Spleen (tissue), 11 donors: Measurements from ENCODE around the gene USP37. TPM values are rescaled to one million over a fixed set of nuclear protein-coding genes. Genes with fewer than 3 reads are reported as not detected.

ENCODE experiments used
- DNase-seq: peaks from one replicate; pipeline ENCODE4 v3.0.0-alpha.2; 2020
- H3K27ac ChIP-seq, 8 donors: fragments of 200-600 bp; sonication (generic) in 7 of 8; 1 replicate in 4 of 8; 2 replicates in 4 of 8; pipeline versions ENCODE4 v1.5.0 to v1.8.0; 2016 to 2021; ENCODE audit warnings: inconsistent platforms in 4 of 8, mild to moderate bottlenecking in 4 of 8, moderate library complexity in 1 of 8
- H3K27me3 ChIP-seq, 7 donors: fragments of 200-600 bp; sonication (generic) in 6 of 7; replicated peaks in 1 of 7; 1 replicate in 4 of 7; 2 replicates in 3 of 7; pipeline versions ENCODE4 v1.5.0 to v1.8.0; 2016 to 2021; ENCODE audit warnings: inconsistent platforms in 3 of 7, mild to moderate bottlenecking in 1 of 7
- H3K36me3 ChIP-seq, 6 donors: fragments of 200-600 bp; sonication (generic) in 5 of 6; 1 replicate in 4 of 6; 2 replicates in 2 of 6; pipeline versions ENCODE4 v1.5.0 to v1.8.0; 2016 to 2021; ENCODE audit warnings: inconsistent platforms in 2 of 6
- H3K4me1 ChIP-seq, 6 donors: fragments of 200-600 bp; sonication (generic) in 5 of 6; 1 replicate in 3 of 6; 2 replicates in 3 of 6; pipeline versions ENCODE4 v1.5.0 to v1.8.0; 2016 to 2021; ENCODE audit warnings: inconsistent platforms in 3 of 6
- H3K4me3 ChIP-seq, 8 donors: fragments of 200-600 bp; sonication (generic) in 7 of 8; 1 replicate in 4 of 8; 2 replicates in 4 of 8; pipeline versions ENCODE4 v1.5.0 to v1.8.0; 2016 to 2021; ENCODE audit warnings: inconsistent platforms in 4 of 8, mild to moderate bottlenecking in 4 of 8, moderate library complexity in 2 of 8
- H3K9me3 ChIP-seq, 8 donors: fragments of 200-600 bp; sonication (generic) in 7 of 8; 1 replicate in 4 of 8; 2 replicates in 4 of 8; pipeline versions ENCODE4 v1.5.0 to v1.8.0; 2016 to 2021; ENCODE audit warnings: inconsistent platforms in 4 of 8
- POLR2A ChIP-seq, 3 donors: fragments of 450-650 bp; IDR thresholded peaks; one replicate each; pipeline ENCODE4 v1.5.1; 2017; ENCODE audit warnings: antibody characterized with exemption in 3 of 3, mild to moderate bottlenecking in 1 of 3
- POLR2AphosphoS5 ChIP-seq, 3 donors: sonication (generic); formaldehyde crosslinking; IDR thresholded peaks; one replicate each; pipeline ENCODE4 v1.5.1; 2017; ENCODE audit warnings: antibody characterized with exemption in 3 of 3
- WGBS, 5 donors: extraction: QIAGEN DNeasy Blood & Tissue Kit in 3 of 5; methylation state at CpG; one replicate each; pipeline versions ENCODE4 v1.1.5 to v1.1.7; 2013 to 2018; 5-methylcytosine and 5-hydroxymethylcytosine counted together
- intact Hi-C: fragments of 100-400 bp; cut with DNase I; formaldehyde crosslinking; loops from one replicate; pipeline ENCODE4 v1.15.0; 2023; ENCODE audit warnings: low total_unique reads
- polyA plus RNA-seq, 3 donors: library from polyadenylated mRNA; stranded (reverse); fragments of 200-250 nt; gene quantifications; one replicate each; pipeline ENCODE4 v1.2.1, GENCODE V29; 2013
- total RNA-seq, 7 donors: library from RNA; depleted of rRNA in 3 of 7; stranded (reverse); fragments of >200 nt in 3 of 7; fragmentation: NEBNext Ultra II Directional in 4 of 7; extraction: Animal tissue kit (Norgen Biotek cat#: 25700) in 4 of 7; gene quantifications; one replicate each; pipeline versions ENCODE4 v1.1.0 to v1.2.1, GENCODE V29; 2016 to 2021
- TF ChIP-seq, protein P1 (sequence below), 11 experiments: fragments of 200-600 bp in 7 of 11; fragments of 450-650 bp in 4 of 11; sonication (generic) in 4 of 11; IDR thresholded peaks in 8 of 11; conservative IDR thresholded peaks in 3 of 11; 1 replicate in 7 of 11; 2 replicates in 4 of 11; pipeline versions ENCODE4 v1.4.0 to v1.8.0; 2016 to 2021; ENCODE audit warnings: antibody characterized with exemption in 11 of 11, inconsistent platforms in 4 of 11, mild to moderate bottlenecking in 1 of 11
- donor health status: healthy with polysubstance abuse.
- donor health status: DM: no; HTN: no; CAD: no; lungs with moderate emphysema.
- donor health status: DM: no; HTN: no; CAD: no.
- donor health status: Bipolar disorder and iron deficiency.
- donor health status: healthy.
- donor health status: DM: no; HTN: no; CAD: no.
- donor health status: DM: yes; HTN: yes; CAD: no.

USP37 gene
- total and polyA plus RNA-seq, 10 donors = 1.8 to 19.2 (median 14.1) TPM

- Histone ChIP-seq H3K36me3 (peaks cover 0 to 85% (median 29%) of the 10 kb centered on the region in 6 donors), H3K27me3 (no peaks in the 10 kb centered on the region), H3K4me3 (no peak overlapping the region), H3K4me1 (peaks cover 0 to 19% (median 10%) of the 10 kb centered on the region in 6 donors), H3K9me3 (no peaks in the 10 kb centered on the region), H3K27ac (no peak overlapping the region)
- TF ChIP-seq POLR2A (IDR thresholded peaks at IDR 0.05) (no peak), POLR2AphosphoS5 (IDR thresholded peaks at IDR 0.05) (no peak)
- TF ChIP-seq, protein P1, sequence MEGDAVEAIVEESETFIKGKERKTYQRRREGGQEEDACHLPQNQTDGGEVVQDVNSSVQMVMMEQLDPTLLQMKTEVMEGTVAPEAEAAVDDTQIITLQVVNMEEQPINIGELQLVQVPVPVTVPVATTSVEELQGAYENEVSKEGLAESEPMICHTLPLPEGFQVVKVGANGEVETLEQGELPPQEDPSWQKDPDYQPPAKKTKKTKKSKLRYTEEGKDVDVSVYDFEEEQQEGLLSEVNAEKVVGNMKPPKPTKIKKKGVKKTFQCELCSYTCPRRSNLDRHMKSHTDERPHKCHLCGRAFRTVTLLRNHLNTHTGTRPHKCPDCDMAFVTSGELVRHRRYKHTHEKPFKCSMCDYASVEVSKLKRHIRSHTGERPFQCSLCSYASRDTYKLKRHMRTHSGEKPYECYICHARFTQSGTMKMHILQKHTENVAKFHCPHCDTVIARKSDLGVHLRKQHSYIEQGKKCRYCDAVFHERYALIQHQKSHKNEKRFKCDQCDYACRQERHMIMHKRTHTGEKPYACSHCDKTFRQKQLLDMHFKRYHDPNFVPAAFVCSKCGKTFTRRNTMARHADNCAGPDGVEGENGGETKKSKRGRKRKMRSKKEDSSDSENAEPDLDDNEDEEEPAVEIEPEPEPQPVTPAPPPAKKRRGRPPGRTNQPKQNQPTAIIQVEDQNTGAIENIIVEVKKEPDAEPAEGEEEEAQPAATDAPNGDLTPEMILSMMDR (IDR thresholded peaks at IDR 0.05 in 8 of 11, conservative IDR thresholded peaks at IDR 0.05 in 3 of 11) = no peak
- 93 to 97% (median 96%) methylated on average over 10 of the region's 10 CpGs for WGBS, 5 donors
- intact Hi-C loops = no loop called here
- DNase-seq = no peak
Measured at GRCh38 chr2:218500501-218501060, 67.6 kb downstream of the USP37 start.

DNA sequence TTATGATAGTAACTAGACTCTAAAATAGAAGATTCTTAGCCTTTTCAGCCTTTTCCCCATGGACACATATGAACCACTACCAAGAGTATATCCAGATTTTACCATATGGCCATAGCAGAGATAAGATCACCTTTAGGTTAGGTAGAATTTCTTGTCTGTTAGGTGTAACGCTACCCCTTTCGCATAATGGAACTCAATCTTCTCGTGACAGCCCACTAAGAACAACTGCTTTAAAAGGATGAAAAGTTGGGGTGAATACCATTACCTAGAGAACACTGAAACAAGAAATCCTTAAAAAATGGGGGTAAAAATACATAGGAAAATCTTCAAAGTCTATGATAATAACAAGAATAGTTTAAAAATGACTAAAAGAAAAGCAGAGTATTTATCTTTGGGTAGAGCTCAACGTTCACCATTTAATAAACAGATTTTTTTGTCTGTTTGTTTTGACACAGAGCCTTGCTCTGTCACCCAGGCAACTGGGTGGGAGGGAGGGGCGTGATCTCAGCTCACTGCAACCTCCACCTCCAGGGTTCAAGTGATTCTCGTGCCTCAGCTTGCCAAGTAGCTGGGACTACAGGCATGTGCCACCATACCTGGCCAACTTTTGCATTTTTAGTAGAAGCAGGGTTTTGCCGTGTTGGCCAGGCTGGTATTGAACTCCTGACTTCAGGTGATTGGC, 82.0 kb downstream of the USP37 start:
- intact Hi-C loops = no loop called here
- WGBS, 5 donors = 83 to 90% (median 87%) methylated on average over 7 of the region's 7 CpGs

GRCh38 chr2:218482651-218483050, 85.5 kb downstream of the USP37 start:
- H3K27ac ChIP-seq = no peak overlapping the region
- TF ChIP-seq POLR2A (IDR thresholded peaks at IDR 0.05) (no peak), POLR2AphosphoS5 (IDR thresholded peaks at IDR 0.05) (no peak)
- TF ChIP-seq, protein P1 (IDR thresholded peaks at IDR 0.05 in 8 of 11, conservative IDR thresholded peaks at IDR 0.05 in 3 of 11) = no peak
- intact Hi-C loops = no loop called here
- H3K4me3 ChIP-seq = no peak overlapping the region
- H3K9me3 ChIP-seq = no peaks in the 10 kb centered on the region
- no peak for DNase-seq
- H3K27me3 ChIP-seq = no peaks in the 10 kb centered on the region
- 17 to 33% (median 26%) methylated on average over 1 of the region's 1 CpG for WGBS, 5 donors
- peaks cover 0 to 19% (median 5%) of the 10 kb centered on the region in 6 donors for H3K4me1 ChIP-seq
- peaks cover 0 to 99% (median 50%) of the 10 kb centered on the region in 6 donors for H3K36me3 ChIP-seq

More for the DNA sequence above, 82.0 kb downstream of the USP37 start:
- Histone ChIP-seq H3K27ac (no peak overlapping the region), H3K4me1 (peaks cover 0 to 19% (median 5%) of the 10 kb centered on the region in 6 donors), H3K27me3 (no peaks in the 10 kb centered on the region), H3K9me3 (no peaks in the 10 kb centered on the region), H3K36me3 (peaks cover 3 to 98% (median 43%) of the 10 kb centered on the region in 6 donors), H3K4me3 (no peak overlapping the region)
- TF ChIP-seq POLR2A (IDR thresholded peaks at IDR 0.05) (no peak), POLR2AphosphoS5 (IDR thresholded peaks at IDR 0.05) (no peak)
- TF ChIP-seq, protein P1 (IDR thresholded peaks at IDR 0.05 in 8 of 11, conservative IDR thresholded peaks at IDR 0.05 in 3 of 11) = no peak
- DNase-seq = no peak

DNA sequence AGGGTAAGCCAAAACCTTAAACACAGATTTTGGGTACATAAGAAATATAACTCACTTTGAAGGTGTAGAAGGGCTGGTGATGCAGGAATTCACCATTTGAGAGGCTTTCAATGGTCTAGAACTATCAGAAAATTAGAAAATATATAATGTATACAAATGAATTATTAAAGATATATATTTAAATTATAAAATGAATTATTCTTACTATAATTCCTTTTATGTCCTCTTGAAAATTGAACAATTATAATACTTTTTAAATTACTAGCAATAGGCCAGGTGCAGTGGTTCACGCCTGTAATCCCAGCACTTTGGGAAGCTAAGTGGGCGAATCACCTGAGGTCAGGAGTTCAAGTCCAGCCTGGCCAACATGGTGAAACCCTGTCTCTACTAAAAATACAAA, 88.6 kb downstream of the USP37 start:
- H3K36me3 ChIP-seq = peaks cover 0 to 97% (median 54%) of the 10 kb centered on the region in 6 donors
- TF ChIP-seq POLR2AphosphoS5 (IDR thresholded peaks at IDR 0.05) (no peak), POLR2A (IDR thresholded peaks at IDR 0.05) (no peak)
- TF ChIP-seq, protein P1 (IDR thresholded peaks at IDR 0.05 in 8 of 11, conservative IDR thresholded peaks at IDR 0.05 in 3 of 11) = no peak
- H3K27me3 ChIP-seq = no peaks in the 10 kb centered on the region
- no peak for DNase-seq
- 94 to 98% (median 96%) methylated on average over 2 of the region's 2 CpGs for WGBS, 5 donors
- no peak overlapping the region for H3K27ac ChIP-seq
- H3K9me3 ChIP-seq = no peaks in the 10 kb centered on the region
- peaks cover 0 to 19% (median 5%) of the 10 kb centered on the region in 6 donors for H3K4me1 ChIP-seq
- intact Hi-C loops = no loop called here
- no peak overlapping the region for H3K4me3 ChIP-seq
